Left hindlimb (tissue), 1 donor: Measurements from ENCODE around the gene RBCK1.
"Not testable (repeated sequence)": the region's sequence is repeated elsewhere in the genome, so short reads cannot be mapped to it uniquely, and the experiment has no call there.

Experiments used
- DNase-seq: peaks from one replicate; pipeline ENCODE4 v3.0.0-alpha.2; 2018

The RBCK1 gene

GRCh38 chr20:407953-408842 lies at the start of gene RBCK1:
Gene RBCK1, plus strand, starts transcription at chr20:408299. Its CDS starts 459 bp downstream, at chr20:408758.
- DNase-seq, result peak; percentile 92

GRCh38 chr20:358891-359555 lies 49.1 kb upstream of the RBCK1 start:
- DNase-seq, result no peak

GRCh38 chr20:361561-361960 lies 46.5 kb upstream of the RBCK1 start:
- DNase-seq, result no peak

- DNase-seq, result peak; percentile 75
Measured at GRCh38 chr20:362271-363254, 45.5 kb upstream of the RBCK1 start.

- no peak for DNase-seq
Measured at GRCh38 chr20:363319-364078, 44.6 kb upstream of the RBCK1 start.

GRCh38 chr20:364905-365794 lies 42.9 kb upstream of the RBCK1 start:
- DNase-seq, result no peak

- DNase-seq, result no peak
Measured at GRCh38 chr20:366041-366718, 41.9 kb upstream of the RBCK1 start.

GRCh38 chr20:366719-367485 lies 41.2 kb upstream of the RBCK1 start:
- no peak for DNase-seq

GRCh38 chr20:367486-367887 lies 40.6 kb upstream of the RBCK1 start:
- DNase-seq, result no peak

GRCh38 chr20:368915-369314 lies 39.2 kb upstream of the RBCK1 start:
- no peak for DNase-seq

GRCh38 chr20:370151-370600 lies 37.9 kb upstream of the RBCK1 start:
- no peak for DNase-seq

- no peak for DNase-seq
Measured at GRCh38 chr20:370977-371754, 36.9 kb upstream of the RBCK1 start.

- no peak for DNase-seq
Measured at GRCh38 chr20:371755-372542, 36.1 kb upstream of the RBCK1 start.

GRCh38 chr20:372543-373082 lies 35.5 kb upstream of the RBCK1 start:
- DNase-seq, result not testable (repeated sequence)

- DNase-seq, result no peak
Measured at GRCh38 chr20:373171-373890, 34.8 kb upstream of the RBCK1 start.

- no peak for DNase-seq
Measured at GRCh38 chr20:375265-375889, 32.7 kb upstream of the RBCK1 start.
